ENCODE results near the gene SAG. TPM values are rescaled to one million over a fixed set of nuclear protein-coding genes. Genes with fewer than 3 reads are reported as not detected.

SAG gene
- total RNA-seq, 1 donor from 2014 or later, result not detected

DNA sequence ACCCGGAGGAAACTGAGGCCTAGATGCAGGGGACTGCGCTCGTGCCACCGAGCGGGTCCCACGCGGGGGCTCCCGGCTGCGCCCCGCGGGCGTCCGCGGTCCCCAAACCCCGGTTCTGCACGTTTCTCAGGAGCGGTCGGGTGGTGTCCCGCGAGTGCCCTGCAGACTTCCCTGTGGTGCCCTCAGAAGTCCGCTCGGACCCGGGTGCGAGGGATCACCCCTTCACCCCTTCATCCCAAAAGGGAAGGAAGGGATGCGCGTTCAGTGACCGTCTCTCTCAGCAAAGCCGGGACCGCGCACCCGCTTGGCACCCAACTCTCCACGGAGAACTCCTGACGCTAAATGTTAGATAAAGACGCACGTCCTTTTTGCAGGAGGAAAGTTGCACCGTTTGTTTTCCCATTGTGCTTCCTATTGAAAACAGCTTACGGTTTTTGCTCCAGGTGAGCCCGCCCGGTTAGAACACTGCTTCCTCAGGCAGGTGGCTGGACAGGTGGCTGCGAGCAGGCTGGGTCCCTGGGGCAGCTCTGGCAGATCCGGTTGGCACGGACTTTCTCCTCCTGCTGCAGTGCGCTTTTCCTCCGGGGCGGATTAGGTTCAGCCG is 47.5 kb downstream of the SAG start:
- TF ChIP-seq, protein P1, sequence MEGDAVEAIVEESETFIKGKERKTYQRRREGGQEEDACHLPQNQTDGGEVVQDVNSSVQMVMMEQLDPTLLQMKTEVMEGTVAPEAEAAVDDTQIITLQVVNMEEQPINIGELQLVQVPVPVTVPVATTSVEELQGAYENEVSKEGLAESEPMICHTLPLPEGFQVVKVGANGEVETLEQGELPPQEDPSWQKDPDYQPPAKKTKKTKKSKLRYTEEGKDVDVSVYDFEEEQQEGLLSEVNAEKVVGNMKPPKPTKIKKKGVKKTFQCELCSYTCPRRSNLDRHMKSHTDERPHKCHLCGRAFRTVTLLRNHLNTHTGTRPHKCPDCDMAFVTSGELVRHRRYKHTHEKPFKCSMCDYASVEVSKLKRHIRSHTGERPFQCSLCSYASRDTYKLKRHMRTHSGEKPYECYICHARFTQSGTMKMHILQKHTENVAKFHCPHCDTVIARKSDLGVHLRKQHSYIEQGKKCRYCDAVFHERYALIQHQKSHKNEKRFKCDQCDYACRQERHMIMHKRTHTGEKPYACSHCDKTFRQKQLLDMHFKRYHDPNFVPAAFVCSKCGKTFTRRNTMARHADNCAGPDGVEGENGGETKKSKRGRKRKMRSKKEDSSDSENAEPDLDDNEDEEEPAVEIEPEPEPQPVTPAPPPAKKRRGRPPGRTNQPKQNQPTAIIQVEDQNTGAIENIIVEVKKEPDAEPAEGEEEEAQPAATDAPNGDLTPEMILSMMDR (IDR thresholded peaks at IDR 0.05; ENCODE audit: partially characterized antibody, unreplicated experiment), result no peak
- Mint-ChIP-seq H3K9me3 (ENCODE audit: unreplicated experiment) (peaks cover 9% of the 10 kb centered on the region), H3K4me1 (ENCODE audit: low read depth, unreplicated experiment) (peaks cover 24% of the 10 kb centered on the region), H3K4me3 (ENCODE audit: unreplicated experiment) (peak overlapping the region; percentile 85), H3K27ac (ENCODE audit: unreplicated experiment) (peak overlapping the region; percentile 53), H3K36me3 (ENCODE audit: unreplicated experiment) (no peaks in the 10 kb centered on the region), H3K27me3 (ENCODE audit: unreplicated experiment) (peaks cover 12% of the 10 kb centered on the region)
- DNase-seq, result peak; percentile 39

DNA sequence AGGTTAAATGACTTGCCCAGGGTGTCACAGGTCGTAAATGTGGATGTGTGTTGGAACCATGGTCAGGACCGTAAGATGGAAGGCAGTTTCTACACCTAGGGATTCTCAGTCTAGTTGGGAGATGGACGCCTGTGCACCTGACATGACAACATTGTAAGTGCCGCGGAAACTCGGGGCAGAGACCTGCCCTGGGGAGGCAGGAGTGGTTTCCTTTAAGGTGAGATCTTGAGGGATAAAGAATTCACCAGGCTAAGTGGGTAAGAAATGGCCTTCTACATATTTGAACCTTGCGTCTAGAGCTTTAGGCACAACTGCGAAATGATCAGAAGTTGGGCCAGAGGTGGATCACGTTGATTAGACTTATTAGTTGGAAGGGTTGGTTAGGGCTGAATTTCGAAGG is 48.3 kb downstream of the SAG start:
- H3K9me3 Mint-ChIP-seq (ENCODE audit: unreplicated experiment), result peaks cover 5% of the 10 kb centered on the region
- peaks cover 12% of the 10 kb centered on the region for H3K27me3 Mint-ChIP-seq (ENCODE audit: unreplicated experiment)
- no peaks in the 10 kb centered on the region for H3K36me3 Mint-ChIP-seq (ENCODE audit: unreplicated experiment)
- no peak for DNase-seq
- H3K4me1 Mint-ChIP-seq (ENCODE audit: low read depth, unreplicated experiment), result peaks cover 29% of the 10 kb centered on the region
- no peak overlapping the region for H3K27ac Mint-ChIP-seq (ENCODE audit: unreplicated experiment)
- TF ChIP-seq, protein P1 (IDR thresholded peaks at IDR 0.05; ENCODE audit: partially characterized antibody, unreplicated experiment), result no peak
- peak overlapping the region; percentile 85 for H3K4me3 Mint-ChIP-seq (ENCODE audit: unreplicated experiment)

DNA sequence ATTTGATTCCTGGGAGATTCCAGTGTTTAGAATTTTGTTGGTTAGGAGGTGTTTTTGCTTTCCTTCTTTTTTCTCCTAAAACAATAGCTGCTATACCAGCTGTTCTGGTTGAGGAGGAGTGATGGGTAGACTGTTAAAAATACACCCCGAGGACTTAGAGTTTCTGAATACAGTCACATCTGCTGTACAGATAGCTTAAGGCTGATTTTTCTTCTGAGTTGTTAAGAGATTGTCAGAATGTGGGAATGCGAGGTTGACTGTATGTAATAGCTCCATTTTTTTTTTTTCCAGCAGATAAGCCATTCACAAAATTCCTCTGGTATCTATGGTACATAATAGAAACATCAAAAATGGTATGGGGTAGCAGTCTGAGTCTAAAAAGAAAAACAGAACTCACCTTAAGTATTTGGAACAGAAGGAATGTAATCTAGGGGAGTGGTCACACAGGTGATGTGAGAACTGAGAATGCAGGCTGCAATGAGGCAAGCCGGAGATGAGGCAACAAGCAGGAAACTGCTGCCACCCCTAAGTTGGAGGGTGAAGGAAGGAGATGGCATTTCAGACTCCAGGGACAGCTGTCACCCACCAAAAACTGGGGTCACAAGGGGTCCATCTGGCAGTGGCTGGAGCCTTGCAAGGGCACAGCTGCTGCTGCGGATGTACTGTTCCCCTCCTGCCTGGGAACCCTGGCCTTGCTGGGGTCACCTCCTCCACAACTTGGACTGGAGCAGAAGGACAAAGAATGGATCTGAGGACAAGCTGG is 49.1 kb downstream of the SAG start:
- peaks cover 29% of the 10 kb centered on the region for H3K4me1 Mint-ChIP-seq (ENCODE audit: low read depth, unreplicated experiment)
- peak overlapping the region; percentile 63 for H3K27ac Mint-ChIP-seq (ENCODE audit: unreplicated experiment)
- H3K27me3 Mint-ChIP-seq (ENCODE audit: unreplicated experiment), result peaks cover 12% of the 10 kb centered on the region
- no peak for DNase-seq
- H3K9me3 Mint-ChIP-seq (ENCODE audit: unreplicated experiment), result peaks cover 5% of the 10 kb centered on the region
- no peaks in the 10 kb centered on the region for H3K36me3 Mint-ChIP-seq (ENCODE audit: unreplicated experiment)
- TF ChIP-seq, protein P1 (IDR thresholded peaks at IDR 0.05; ENCODE audit: partially characterized antibody, unreplicated experiment), result no peak
- no peak overlapping the region for H3K4me3 Mint-ChIP-seq (ENCODE audit: unreplicated experiment)

DNA sequence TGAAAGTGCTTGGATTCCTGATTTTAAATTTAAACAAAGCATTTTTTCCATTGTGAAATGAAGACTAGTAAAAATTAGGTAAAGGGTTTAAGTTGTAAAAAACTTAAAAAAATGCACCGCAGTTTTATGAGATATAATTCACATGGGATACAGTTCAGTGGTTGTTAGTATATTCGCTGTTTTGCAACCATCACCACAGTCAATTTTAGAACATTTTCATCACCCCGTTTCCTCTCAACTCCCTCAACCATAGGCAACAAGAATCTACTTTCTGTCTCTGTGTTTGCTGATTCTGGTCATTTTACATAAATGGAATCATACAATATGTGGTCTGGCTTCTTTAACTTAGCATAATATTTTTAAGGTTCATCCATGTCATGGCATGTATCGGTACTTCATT is 50.7 kb downstream of the SAG start:
- H3K27ac Mint-ChIP-seq (ENCODE audit: unreplicated experiment), result no peak overlapping the region
- peaks cover 29% of the 10 kb centered on the region for H3K4me1 Mint-ChIP-seq (ENCODE audit: low read depth, unreplicated experiment)
- DNase-seq, result no peak
- no peaks in the 10 kb centered on the region for H3K36me3 Mint-ChIP-seq (ENCODE audit: unreplicated experiment)
- TF ChIP-seq, protein P1 (IDR thresholded peaks at IDR 0.05; ENCODE audit: partially characterized antibody, unreplicated experiment), result no peak
- H3K9me3 Mint-ChIP-seq (ENCODE audit: unreplicated experiment), result peaks cover 5% of the 10 kb centered on the region
- no peak overlapping the region for H3K4me3 Mint-ChIP-seq (ENCODE audit: unreplicated experiment)
- H3K27me3 Mint-ChIP-seq (ENCODE audit: unreplicated experiment), result peaks cover 7% of the 10 kb centered on the region

DNA sequence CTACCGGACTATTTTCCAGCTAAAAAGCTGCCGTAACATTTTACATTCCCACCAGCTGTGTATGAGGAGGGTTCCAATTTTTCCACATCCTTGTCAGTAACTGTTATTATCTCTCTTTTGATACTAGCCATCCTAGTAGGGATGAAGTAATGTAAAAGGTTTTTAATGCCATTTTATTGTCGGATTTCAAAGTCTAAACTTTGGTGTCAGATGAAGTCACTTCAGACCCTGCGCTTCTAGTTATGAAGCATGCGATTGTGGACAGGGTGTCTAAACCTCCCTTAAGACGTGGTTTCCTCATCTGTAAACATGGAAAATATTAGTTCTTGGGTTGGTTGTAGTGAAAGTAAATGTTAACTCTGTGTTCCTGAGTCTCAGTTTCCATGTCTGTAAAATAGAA is 51.3 kb downstream of the SAG start:
- Mint-ChIP-seq H3K36me3 (ENCODE audit: unreplicated experiment) (no peaks in the 10 kb centered on the region), H3K27ac (ENCODE audit: unreplicated experiment) (no peak overlapping the region), H3K4me3 (ENCODE audit: unreplicated experiment) (no peak overlapping the region), H3K27me3 (ENCODE audit: unreplicated experiment) (peaks cover 6% of the 10 kb centered on the region), H3K9me3 (ENCODE audit: unreplicated experiment) (peaks cover 1% of the 10 kb centered on the region), H3K4me1 (ENCODE audit: low read depth, unreplicated experiment) (peaks cover 24% of the 10 kb centered on the region)
- TF ChIP-seq, protein P1 (IDR thresholded peaks at IDR 0.05; ENCODE audit: partially characterized antibody, unreplicated experiment), result no peak
- no peak for DNase-seq

Measured in glutamatergic neuron (in vitro differentiated cells).